ENCODE results near the gene SPDYE5.
"Not testable (repeated sequence)": the region's sequence is repeated elsewhere in the genome, so short reads cannot be mapped to it uniquely, and the experiment has no call there.

SPDYE5 gene, protein sequence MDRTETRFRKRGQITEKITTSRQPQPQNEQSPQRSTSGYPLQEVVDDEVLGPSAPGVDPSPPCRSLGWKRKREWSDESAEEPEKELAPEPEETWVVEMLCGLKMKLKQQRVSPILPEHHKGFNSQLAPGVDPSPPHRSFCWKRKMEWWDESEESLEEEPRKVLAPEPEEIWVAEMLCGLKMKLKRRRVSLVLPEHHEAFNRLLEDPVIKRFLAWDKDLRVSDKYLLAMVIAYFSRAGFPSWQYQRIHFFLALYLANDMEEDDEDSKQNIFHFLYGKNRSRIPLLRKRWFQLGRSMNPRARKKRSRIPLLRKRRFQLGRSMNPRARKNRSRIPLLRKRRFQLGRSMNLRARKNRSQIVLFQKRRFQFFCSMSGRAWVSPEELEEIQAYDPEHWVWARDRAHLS

DNA sequence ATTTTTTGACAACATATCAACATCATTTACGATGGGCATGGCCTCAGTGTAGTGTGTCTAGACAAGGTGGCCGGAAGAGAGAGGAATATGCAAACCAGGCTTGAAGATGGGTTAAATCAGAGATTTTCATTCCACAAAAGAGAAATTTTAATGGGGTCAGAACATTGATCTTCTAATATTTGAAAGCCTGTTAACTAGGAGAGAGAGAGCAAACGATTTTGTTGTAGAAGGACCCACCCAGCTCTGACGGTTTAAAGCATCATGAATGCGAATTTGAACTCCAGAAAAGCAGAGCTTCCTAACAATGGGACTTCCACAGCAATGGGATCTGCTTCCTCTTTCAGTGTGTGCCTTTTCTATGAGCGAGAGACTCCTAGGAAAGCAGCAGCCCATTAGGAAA lies at the start of gene SPDYE5:
SPDYE5 (plus strand) TSS at position 301 of the 400 bp plus-strand sequence. CDS start 1,728 bp downstream, outside the sequence.
- DNase-seq (ENCODE audit: extremely low spot score, insufficient read length, low read depth); FAIRE-seq: not testable (repeated sequence)

DNA sequence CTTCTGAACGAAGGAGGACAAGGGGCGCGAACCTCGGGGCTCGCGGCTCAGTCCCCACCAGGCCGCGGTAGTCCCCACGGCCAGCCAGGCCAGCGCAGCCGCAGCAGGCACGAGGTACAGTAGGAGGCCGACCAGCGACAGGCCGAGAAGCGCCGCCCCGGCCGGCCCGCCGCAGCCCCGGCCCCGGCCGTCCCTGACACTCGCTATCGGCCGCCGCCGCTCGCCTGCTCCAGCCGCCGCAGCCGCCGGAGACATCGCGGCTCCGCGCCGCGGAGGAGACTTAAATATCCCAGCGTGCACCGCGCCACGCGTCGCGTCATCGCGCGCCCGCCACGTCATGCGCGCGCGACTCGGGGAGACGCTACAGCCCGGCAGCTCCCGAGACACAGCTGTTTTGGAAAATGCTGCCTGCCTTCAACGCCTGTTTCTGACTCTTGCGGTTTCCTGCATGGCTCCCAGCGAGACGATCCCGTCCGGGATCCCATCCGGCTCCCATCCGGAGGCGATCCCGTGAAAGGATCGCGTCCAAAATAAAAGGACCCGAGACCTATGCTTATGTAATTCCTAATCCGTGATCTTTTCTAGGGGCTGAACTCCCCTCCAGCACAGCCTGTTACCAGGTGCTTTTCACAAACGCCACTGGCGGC lies 49.5 kb upstream of the SPDYE5 start:
- peak; percentile 66 for FAIRE-seq
- DNase-seq (ENCODE audit: extremely low spot score, insufficient read length, low read depth): not testable (repeated sequence)

DNA sequence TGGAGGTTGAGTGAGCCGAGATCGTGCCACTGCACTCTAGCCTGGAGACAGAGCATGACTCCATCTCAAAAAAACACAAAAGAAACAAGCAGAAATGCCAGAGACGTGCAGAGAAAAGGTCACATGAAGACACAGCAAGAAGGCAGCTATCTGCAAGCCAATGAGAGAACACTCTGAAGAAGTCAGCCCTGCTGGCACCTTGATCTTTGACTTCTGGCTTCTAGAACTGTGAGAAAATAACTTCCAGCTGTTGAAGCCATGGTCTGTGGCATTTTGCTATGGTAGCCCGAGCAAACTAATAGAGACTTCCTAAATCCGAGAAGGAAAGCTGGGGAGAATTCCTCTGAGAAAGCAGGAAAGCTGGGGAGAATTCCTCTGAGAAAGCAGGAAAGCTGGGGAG lies 42.2 kb upstream of the SPDYE5 start:
- FAIRE-seq; DNase-seq (ENCODE audit: extremely low spot score, insufficient read length, low read depth): not testable (repeated sequence)

DNA sequence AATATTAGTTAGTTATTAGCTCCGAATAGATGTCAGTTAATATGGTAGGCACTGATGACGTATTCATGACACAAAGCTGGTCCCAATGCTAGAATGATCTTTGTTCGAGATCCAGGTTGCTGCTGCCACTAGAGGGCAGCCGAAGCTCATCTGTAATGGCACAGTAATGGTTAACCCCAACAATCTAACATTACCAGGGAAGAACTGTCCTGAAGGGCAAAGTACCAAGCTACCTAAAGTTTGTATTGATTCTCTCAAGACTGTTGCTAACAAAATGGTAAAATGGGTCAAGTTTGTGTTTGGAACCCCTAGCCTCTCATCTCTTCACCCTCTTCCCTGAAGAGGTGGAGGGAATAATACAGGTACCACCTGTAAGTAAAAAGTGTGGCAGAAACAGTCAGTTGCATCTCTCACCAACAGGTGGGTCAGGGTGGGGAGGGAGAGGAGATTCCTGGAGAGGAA lies 39.6 kb upstream of the SPDYE5 start:
- DNase-seq (ENCODE audit: extremely low spot score, insufficient read length, low read depth): not testable (repeated sequence)
- FAIRE-seq: peak; percentile 54

DNA sequence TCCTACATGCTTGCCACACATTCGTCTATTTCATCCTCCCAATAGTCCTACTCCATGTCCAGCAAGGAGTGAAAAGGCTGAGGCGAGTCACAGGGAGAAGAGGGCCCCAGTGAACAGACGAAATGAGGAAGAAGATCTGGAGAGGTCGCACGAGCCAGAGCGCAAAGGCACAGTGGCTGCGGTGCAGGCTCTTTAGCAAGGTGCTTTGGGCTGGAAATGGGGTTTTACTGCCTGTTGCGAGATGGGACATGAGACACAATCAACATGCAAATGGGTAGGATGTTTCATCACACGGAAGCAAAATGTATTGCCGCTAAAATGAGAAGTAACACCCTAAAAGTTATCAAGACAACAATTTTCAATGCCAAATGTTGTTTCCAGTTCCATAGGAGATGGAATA lies 35.7 kb upstream of the SPDYE5 start:
- not testable (repeated sequence) for FAIRE-seq; DNase-seq (ENCODE audit: extremely low spot score, insufficient read length, low read depth)

DNA sequence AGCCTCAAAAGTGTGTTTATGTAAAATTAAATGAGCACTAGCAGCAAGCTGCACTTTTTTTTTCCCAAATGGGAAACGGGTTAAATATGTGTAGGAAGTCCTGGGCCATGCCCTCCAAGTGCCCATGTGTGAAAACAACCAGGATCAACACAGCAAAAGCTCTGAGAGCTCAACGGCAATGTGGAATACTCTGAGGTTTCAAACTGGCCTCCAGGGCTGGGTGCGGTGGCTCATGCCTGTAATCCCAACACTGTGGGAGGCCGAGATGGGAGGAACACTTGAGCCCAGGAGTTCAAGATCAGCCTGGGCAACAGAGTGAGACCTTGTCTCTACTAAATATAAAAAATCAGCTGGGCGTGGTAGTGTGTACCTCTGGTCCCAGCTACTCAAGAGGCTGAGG lies 34.1 kb upstream of the SPDYE5 start:
- not testable (repeated sequence) for DNase-seq (ENCODE audit: extremely low spot score, insufficient read length, low read depth); FAIRE-seq

DNA sequence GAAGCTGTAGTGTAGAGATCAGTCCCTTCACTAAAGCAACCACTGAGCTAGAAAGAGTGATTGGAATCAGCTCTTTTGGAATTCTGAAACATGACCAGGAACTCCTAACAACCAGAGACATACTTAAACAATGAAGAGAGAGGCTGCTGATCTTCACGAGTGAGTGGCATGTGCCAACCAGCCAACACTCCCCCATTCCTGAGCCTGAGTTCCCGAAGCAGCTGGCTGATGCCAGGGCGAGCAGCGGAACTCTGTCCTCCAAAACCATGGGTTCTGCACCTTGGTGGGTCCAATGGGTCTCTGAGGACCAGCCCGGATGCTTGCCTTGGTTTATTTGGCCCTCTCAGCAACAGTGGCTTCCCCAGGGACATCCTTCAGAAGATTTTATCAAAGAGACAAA lies 31.6 kb upstream of the SPDYE5 start:
- DNase-seq (ENCODE audit: extremely low spot score, insufficient read length, low read depth); FAIRE-seq: not testable (repeated sequence)

DNA sequence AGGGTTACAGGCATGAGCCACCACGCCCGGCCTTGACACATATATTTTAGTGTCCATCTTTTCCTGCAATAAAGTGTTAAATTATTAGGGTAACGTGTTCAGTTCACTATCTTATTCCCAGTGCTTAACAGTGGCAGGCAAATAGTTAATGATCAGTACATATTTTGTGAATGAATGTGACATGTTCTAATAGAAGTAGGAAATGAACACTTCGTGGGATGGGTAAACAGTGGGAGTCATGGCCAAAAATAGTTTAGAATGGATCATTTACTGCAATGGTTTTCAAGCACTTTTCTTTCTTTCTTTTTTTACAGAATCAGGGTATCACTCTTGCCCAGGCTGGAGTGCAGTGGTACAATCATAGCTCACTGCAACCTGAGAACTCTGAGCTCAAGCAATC lies 22.0 kb upstream of the SPDYE5 start:
- FAIRE-seq; DNase-seq (ENCODE audit: extremely low spot score, insufficient read length, low read depth): not testable (repeated sequence)

DNA sequence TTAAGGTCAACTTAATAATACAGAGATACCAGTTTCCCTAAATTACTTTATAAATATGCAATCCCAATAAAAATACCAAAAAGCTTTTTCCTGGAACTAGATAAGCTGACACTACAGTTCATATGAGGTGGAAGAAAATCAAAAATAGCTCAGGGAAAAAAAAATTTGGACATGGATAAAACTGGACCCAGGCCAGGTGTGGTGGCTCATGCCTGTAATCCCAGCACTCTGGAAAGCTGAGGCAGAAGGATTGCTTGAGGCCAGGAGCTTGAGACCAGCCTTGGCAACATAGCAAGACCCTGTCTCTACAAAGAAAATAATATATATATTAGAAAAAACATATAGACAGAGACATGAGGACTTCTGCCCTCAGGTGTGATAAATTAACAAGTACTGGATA lies 14.7 kb upstream of the SPDYE5 start:
- FAIRE-seq; DNase-seq (ENCODE audit: extremely low spot score, insufficient read length, low read depth): not testable (repeated sequence)

DNA sequence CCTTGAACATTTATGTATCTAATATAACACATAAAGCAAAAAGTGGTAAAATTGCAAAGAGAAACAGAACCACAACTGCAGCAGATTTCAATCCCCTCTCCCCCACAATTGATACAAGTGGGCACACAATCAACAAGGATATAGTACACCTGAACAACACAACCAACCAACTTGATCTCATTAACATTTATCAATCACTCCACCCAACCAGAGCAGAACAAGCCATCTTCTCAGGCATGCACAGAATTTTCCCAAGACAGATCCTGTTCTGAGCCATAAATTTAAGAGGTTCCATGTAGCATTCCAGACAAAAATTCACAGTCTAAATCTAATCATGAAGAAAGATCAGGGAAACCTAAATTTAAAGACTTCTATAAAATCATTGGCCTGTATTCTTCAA lies 11.8 kb upstream of the SPDYE5 start:
- FAIRE-seq: not testable (repeated sequence)

DNA sequence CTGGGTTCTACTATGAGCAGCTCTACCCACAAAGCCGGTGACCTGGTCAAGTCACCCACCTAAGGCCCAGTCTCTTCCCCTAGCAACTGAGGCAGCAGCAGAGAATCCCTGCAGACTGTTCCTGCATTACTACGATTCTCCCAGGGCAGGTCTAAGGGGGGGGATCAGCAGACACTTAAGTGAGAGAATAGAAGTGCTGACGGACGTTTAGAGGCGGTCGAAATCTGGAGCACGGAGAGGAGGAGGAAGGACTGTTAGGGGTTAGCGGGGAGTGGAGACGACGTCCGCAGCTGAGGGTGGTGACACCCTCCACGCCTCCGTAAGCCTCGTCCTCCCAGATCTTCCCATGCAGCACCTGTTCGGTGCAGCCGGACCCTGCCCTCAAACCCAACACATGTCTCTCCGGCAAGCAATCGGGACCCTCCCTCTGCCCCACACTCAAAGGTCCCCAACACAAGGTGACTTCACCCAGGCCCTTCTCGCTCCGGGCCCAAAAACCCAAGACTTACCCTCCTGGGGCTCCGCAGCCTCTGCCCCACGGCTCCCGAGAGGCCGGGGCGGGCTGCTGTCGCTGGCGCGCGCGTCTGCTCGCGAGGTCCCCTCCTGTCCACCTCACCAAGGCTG lies 6.7 kb upstream of the SPDYE5 start:
- not testable (repeated sequence) for DNase-seq (ENCODE audit: extremely low spot score, insufficient read length, low read depth); FAIRE-seq

More for the DNA sequence above, 11.8 kb upstream of the SPDYE5 start:
- DNase-seq (ENCODE audit: extremely low spot score, insufficient read length, low read depth): not testable (repeated sequence)

DNA sequence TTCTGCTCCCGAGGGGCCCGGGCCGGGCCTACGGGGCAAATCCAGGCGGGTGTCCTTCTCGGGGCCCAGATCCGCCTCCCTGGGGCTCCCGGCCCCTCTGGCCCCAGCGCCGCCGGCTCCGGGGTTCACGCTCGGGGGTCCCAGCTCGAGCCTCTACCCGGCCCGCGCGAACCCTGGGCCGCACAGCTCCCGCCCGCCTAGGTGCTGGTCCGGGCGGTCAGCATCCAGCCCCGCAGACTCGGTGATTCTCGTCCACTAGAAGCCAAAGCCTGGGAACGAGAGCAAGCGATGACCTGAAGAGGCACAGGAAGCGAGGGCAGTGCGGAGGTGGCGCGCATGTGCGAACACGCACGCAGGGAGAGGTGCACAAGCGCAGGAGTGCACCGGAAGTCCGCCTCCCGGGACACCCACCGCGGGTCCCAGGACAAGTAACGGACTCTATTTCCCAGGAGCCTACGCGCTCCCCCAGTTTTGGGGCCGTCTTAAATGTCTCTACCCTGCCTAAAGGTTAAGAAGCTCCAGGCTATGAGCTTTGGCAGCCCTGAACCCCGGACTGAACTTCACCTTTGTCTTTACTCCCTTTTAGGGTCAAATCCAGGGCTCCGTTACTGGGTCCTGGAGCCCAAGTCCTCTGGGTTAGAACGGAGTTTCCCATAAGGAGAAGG lies 6.0 kb upstream of the SPDYE5 start, which contains the start of gene POM121C:
POM121C (minus strand) TSS at position 321 of the 665 bp plus-strand sequence. CDS start 44,803 bp downstream, outside the sequence.
- FAIRE-seq: peak; percentile 71

DNA sequence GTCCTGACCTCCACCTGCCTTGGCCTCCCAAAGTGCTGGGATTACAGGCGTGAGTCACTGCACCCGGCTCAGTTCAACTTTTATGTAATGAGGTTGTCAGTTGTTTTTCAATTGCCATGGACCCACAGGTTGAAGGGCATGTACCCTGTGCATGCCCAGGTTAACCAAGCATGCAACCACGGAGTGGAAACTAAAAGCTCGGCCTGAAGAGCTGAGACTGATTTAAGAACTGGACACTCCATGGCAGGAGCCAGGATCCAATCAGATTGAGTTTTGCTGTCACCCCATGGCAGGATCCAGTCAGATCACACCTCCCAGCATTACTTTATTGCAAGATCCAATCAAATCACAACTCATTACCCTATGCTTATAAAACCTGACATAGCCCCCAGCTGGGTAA lies 16.9 kb downstream of the SPDYE5 start:
- FAIRE-seq; DNase-seq (ENCODE audit: extremely low spot score, insufficient read length, low read depth): not testable (repeated sequence)

More for the DNA sequence above, 6.0 kb upstream of the SPDYE5 start, which contains the start of gene POM121C:
- DNase-seq (ENCODE audit: extremely low spot score, insufficient read length, low read depth): peak; percentile 70

DNA sequence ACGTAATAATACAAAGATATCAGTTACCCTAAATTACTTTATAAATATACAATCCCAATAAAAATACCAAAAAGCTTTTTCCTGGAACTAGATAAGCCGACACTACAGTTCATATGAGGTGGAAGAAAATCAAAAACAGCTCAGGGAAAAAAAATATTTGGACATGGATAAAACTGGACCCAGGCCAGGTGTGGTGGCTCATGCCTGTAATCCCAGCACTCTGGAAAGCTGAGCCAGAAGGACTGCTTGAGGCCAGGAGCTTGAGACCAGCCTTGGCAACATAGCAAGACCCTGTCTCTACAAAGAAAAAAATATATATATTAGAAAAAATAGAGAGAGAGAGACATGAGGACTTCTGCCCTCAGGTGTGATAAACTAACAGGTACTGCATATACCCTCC lies 26.7 kb downstream of the SPDYE5 start:
- DNase-seq (ENCODE audit: extremely low spot score, insufficient read length, low read depth); FAIRE-seq: not testable (repeated sequence)

DNA sequence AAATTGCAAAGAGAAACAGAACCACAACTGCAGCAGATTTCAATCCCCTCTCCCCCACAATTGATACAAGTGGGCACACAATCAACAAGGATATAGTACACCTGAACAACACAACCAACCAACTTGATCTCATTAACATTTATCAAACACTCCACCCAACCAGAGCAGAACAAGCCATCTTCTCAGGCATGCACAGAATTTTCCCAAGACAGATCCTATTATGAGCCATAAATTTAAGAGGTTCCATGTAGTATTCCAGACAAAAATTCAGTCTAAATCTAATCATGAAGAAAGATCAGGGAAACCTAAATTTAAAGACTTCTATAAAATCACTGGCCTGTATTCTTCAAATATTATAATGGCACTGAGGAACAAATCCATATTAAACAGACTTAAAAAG lies 29.6 kb downstream of the SPDYE5 start:
- not testable (repeated sequence) for FAIRE-seq; DNase-seq (ENCODE audit: extremely low spot score, insufficient read length, low read depth)

DNA sequence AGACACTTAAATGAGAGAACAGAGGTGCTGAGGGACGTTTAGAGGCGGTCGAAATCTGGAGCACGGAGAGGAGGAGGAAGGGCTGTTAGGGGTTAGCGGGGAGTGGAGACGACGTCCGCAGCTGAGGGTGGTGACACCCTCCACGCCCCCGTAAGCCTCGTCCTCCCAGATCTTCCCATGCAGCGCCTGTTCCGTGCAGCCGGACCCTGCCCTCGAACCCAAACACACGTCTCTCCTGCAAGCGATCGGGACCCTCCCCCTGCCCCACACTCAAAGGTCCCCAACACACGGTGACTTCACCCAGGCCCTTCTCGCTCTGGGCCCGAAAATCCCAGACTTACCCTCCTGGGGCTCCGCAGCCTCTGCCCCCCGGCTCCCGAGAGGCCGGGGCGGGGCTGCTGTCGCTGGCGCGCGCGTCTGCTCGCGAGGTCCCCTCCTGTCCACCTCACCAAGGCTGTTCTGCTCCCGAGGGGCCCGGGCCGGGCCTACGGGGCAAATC lies 35.2 kb downstream of the SPDYE5 start:
- not testable (repeated sequence) for DNase-seq (ENCODE audit: extremely low spot score, insufficient read length, low read depth); FAIRE-seq

DNA sequence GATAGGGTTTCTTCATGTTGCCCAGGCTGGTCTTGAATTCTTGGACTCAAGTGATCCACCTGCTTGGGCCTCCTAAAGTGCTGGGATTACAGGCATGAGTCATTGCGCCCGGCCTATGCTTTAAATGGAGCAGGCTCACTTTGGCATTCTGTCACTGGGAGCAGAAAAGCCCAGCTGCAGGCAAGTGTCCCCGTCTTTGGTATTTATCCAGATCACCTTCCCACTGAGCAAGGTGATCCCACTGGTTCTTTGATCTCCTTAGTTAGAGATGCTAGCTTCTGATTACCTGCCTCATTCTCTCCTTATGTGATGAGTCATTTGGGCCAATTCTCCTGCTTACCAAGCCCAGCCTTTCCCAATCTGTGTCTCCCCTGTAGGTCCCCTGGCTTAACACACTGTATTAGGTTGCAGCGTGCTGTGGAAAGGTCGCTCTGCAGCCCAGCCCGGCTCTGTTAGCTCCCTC lies 39.3 kb downstream of the SPDYE5 start:
- DNase-seq (ENCODE audit: extremely low spot score, insufficient read length, low read depth) (no peak), FAIRE-seq (no peak)

DNA sequence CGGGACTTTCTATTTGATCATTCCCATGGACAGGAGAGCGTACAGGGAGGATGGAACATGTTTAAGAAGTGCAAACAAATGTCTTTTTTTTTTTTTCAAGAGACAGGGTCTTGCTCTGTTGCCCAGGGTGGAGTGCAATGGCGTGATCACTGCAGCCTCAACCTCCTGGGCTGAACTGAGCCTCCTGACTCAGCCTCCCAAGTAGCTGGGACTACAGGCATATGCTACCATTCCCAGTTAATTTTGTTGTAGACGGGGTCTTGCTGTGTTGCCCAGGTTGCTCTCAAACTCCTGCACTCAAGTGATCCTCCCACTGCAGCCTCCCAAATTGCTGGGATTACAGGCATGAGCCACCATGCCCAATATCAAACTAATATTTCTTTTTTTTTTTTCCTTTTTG lies 40.5 kb downstream of the SPDYE5 start:
- no peak for DNase-seq (ENCODE audit: extremely low spot score, insufficient read length, low read depth)
- no peak for FAIRE-seq

DNA sequence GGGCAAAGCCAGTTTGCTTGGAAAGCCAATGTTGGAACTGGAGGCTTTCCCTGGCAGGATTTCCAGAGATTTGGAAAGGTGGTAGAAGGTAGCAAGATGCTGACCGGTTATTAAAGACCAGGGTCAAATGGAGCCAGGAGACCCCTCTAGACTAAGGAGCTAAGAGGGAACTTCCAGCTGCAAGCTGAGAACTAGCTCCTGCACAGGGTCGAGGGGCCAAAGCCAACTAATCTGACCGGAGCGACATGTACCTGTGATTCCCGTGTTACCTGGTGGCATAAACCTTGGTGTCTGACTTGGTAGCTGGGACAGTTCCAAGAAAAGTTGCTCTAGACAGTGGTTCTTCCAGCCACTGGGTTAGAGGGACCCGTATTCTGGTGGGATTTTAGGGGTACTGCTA lies 41.8 kb downstream of the SPDYE5 start:
- no peak for FAIRE-seq

More for the DNA sequence above, 41.8 kb downstream of the SPDYE5 start:
- no peak for DNase-seq (ENCODE audit: extremely low spot score, insufficient read length, low read depth)

Measured in GM18507 (cell line).